Ectodermal cell (in vitro differentiated cells): Measurements from ENCODE around the gene WAPL.
"Not testable (repeated sequence)": the region's sequence is repeated elsewhere in the genome, so short reads cannot be mapped to it uniquely, and the experiment has no call there.

Experiments used
- H3K27ac ChIP-seq: 2 replicates; pipeline ENCODE4 v1.7.0; 2013; ENCODE audit warnings: mild to moderate bottlenecking, low read depth, low read length; ENCODE audit not compliant: insufficient read depth, poor library complexity, severe bottlenecking
- H3K27me3 ChIP-seq: 2 replicates; pipeline ENCODE4 v1.7.0; 2013; ENCODE audit warnings: mild to moderate bottlenecking, low read length; ENCODE audit not compliant: insufficient read depth, control insufficient read depth, poor library complexity, severe bottlenecking
- H3K36me3 ChIP-seq: one replicate; pipeline ENCODE4 v1.7.0; 2013; ENCODE audit warnings: low read length; ENCODE audit not compliant: control insufficient read depth, insufficient read depth
- H3K4me1 ChIP-seq: one replicate; pipeline ENCODE4 v1.7.0; 2013; ENCODE audit warnings: low read length; ENCODE audit not compliant: control insufficient read depth, insufficient read depth
- H3K4me3 ChIP-seq: 2 replicates; pipeline ENCODE4 v1.7.0; 2013; ENCODE audit warnings: low read depth, low read length, control low read depth; ENCODE audit not compliant: insufficient read depth
- H3K9me3 ChIP-seq: 2 replicates; pipeline ENCODE4 v1.7.0; 2013; ENCODE audit warnings: mild to moderate bottlenecking, low read length, moderate library complexity; ENCODE audit not compliant: control insufficient read depth
- WGBS, 2 experiments: methylation state at CpG; one replicate each; pipeline ENCODE4 v1.1.7; 2013; ENCODE audit warnings: missing lambda C conversion rate in 2 of 2; 5-methylcytosine and 5-hydroxymethylcytosine counted together

WAPL gene

GRCh38 chr10:86545101-86545500 is 23.5 kb upstream of the WAPL start:
- no peaks in the 10 kb centered on the region for H3K27me3 ChIP-seq
- WGBS, 2 experiments, result 86 to 91% methylated on average over 4 of the region's 4 CpGs
- H3K36me3 ChIP-seq, result no peaks in the 10 kb centered on the region

DNA sequence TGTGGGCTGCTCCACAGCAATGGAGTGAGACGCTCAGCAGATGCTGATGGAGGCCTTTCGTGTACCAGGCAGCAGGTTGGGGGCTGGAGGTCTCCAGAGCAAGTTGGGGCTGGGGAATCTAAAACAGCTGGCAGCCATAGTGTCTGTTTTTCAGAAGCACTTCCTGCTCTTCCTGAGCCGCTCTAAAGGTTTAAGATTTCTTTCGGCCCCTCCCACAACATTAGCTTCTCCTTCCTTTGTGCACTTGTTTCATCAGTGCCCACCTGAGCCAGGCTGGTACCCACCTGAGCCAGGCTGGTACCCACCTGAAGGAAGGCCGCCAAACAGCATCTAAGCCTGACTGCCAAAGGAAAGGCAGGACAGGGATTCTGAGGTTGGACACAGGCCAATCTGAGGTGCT is 18.4 kb upstream of the WAPL start:
- 92% methylated on average over 5 of the region's 5 CpGs for WGBS, 2 experiments
- Histone ChIP-seq H3K27me3 (peaks cover 7% of the 10 kb centered on the region), H3K36me3 (no peaks in the 10 kb centered on the region), H3K27ac (no peak overlapping the region), H3K4me3 (no peak overlapping the region), H3K4me1 (no peaks in the 10 kb centered on the region), H3K9me3 (no peaks in the 10 kb centered on the region)

More at GRCh38 chr10:86545101-86545500, 23.5 kb upstream of the WAPL start:
- H3K4me3 ChIP-seq, result no peak overlapping the region
- H3K4me1 ChIP-seq, result no peaks in the 10 kb centered on the region
- no peak overlapping the region for H3K27ac ChIP-seq
- H3K9me3 ChIP-seq, result no peaks in the 10 kb centered on the region

DNA sequence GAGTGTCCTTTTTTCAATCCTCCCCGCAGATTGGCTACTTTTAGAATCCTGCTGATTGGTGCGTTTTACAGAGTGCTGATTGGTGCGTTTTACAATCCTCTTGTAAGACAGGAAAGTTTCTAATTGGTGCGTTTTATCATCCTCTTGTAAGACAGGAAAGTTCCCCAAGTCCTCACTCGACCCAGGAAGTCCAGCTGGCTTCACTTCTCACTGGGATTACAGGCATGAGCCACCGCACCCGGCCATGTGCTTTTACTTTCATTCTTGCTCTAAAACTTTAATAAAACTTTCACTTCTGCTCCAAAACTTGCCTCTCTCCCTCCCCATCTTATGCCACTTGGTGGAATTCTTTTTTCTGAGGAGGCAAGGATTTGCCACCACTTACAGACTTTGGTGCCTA is 17.0 kb upstream of the WAPL start:
- H3K36me3 ChIP-seq, result no peaks in the 10 kb centered on the region
- H3K27ac ChIP-seq, result no peak overlapping the region
- 92 to 93% methylated on average over 7 of the region's 7 CpGs for WGBS, 2 experiments
- peaks cover 7% of the 10 kb centered on the region for H3K27me3 ChIP-seq
- no peak overlapping the region for H3K4me3 ChIP-seq
- no peaks in the 10 kb centered on the region for H3K4me1 ChIP-seq
- no peaks in the 10 kb centered on the region for H3K9me3 ChIP-seq

DNA sequence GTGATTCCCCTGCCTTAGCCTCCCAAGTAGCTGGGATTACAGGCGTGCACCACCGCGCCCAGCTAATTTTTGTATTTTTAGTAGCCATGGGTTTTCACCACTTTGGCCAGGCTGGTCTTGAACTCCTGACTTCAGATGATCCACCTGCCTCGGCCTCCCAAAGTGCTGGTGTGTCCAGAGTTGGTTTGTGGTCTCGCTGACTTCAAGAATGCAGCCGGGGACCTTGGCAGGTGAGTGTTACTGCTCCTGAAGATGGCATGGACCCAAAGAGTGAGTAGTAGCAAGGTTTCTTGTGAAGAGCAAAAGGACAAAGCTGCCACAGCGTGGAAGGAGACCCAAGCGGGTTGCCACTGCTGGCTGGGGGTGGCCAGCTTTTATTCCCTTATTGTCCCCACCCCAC is 16.4 kb upstream of the WAPL start:
- H3K9me3 ChIP-seq, H3K4me3 ChIP-seq, H3K4me1 ChIP-seq, H3K36me3 ChIP-seq, H3K27me3 ChIP-seq, H3K27ac ChIP-seq: not testable (repeated sequence)
- 94 to 95% methylated on average over 7 of the region's 8 CpGs for WGBS, 2 experiments

DNA sequence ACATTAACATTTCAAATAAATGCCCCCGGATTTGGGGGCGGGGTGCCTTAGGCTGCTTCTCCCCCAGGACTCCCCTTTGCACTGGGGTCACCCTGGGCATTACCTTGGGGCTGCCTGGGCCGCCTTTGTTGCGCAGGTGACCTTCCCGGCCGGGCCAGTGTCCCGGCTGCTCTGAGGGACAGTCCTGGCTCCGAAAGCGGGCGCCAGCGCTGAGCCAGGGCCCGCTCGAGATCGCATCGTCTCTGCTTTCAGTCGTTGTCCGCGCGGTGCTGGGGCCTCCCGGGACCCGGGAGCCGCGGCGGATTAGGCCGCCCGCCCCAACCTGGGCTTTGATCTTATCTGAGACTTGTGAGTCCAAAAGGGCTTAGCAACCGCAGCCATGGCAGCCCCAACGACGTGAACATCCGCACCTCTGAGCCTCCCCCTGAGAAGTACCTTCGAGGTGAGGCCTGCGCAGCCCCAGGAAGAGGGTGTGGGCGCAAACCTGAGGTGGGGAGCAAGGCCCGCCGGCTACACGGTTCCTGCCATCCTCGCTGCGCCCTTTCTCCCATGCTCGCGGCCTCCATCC is 14.8 kb upstream of the WAPL start:
- WGBS, 2 experiments, result 92 to 93% methylated on average over 40 of the region's 40 CpGs
- no peak overlapping the region for H3K4me3 ChIP-seq
- no peak overlapping the region for H3K27ac ChIP-seq
- H3K36me3 ChIP-seq, result no peaks in the 10 kb centered on the region
- peaks cover 7% of the 10 kb centered on the region for H3K27me3 ChIP-seq
- no peaks in the 10 kb centered on the region for H3K9me3 ChIP-seq
- no peaks in the 10 kb centered on the region for H3K4me1 ChIP-seq

GRCh38 chr10:86535132-86535882 is 13.7 kb upstream of the WAPL start:
- peak overlapping the region; percentile 26 for H3K4me3 ChIP-seq
- peaks cover 7% of the 10 kb centered on the region for H3K27me3 ChIP-seq
- no peaks in the 10 kb centered on the region for H3K9me3 ChIP-seq
- no peaks in the 10 kb centered on the region for H3K4me1 ChIP-seq
- H3K27ac ChIP-seq, result no peak overlapping the region
- H3K36me3 ChIP-seq, result no peaks in the 10 kb centered on the region
- WGBS, 2 experiments, result 49 to 50% methylated on average over 47 of the region's 47 CpGs

GRCh38 chr10:86533328-86533727 is 11.7 kb upstream of the WAPL start:
- Histone ChIP-seq H3K27me3 (peaks cover 7% of the 10 kb centered on the region), H3K9me3 (no peaks in the 10 kb centered on the region), H3K4me1 (no peaks in the 10 kb centered on the region), H3K27ac (no peak overlapping the region), H3K4me3 (no peak overlapping the region), H3K36me3 (no peaks in the 10 kb centered on the region)
- 90 to 95% methylated on average over 2 of the region's 2 CpGs for WGBS, 2 experiments

DNA sequence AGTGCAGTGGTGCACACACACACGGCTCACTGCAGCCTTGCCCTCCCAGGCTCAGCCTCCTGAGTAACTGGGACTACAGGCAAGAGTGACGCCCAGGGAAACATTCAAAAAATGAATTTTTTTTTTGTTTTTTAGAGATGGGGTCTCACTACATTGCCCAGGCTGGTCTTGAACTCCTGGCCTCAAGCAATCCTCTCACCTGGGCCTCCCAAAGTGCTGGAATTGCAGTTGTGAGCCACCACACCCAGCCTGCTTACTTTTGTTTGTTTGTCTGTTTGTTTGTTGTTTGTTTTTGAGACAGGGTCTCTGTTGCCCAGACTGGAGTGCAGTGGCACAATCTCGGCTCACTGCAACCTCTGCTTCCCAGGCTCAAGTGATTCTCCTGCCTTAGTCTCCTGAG is 7.1 kb upstream of the WAPL start:
- WGBS, 2 experiments, result 93 to 94% methylated on average over 3 of the region's 3 CpGs
- not testable (repeated sequence) for H3K27me3 ChIP-seq, H3K27ac ChIP-seq, H3K4me1 ChIP-seq, H3K9me3 ChIP-seq, H3K4me3 ChIP-seq, H3K36me3 ChIP-seq

DNA sequence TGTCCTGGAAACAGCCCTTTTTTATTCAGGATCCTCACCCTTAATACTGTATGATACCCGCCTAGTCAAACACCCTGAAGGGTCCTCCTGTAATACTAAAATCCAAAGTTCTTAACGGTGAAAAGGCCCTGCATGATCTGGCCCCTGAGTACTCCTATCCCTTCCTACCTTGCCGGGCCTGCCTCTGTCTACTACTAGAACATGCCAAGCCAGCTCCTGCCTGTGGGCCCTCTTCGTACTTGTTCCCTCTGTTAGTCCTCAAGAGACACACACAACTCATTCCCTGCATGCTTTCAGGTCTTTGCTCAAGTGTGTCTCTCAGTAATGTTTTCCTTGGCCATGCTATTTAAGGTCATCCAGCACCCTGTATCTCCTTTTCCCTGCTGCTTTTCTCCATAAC is 5.0 kb upstream of the WAPL start:
- H3K4me3 ChIP-seq, result no peak overlapping the region
- no peaks in the 10 kb centered on the region for H3K36me3 ChIP-seq
- H3K27me3 ChIP-seq, result peaks cover 3% of the 10 kb centered on the region
- WGBS, 2 experiments, result 92 to 94% methylated on average over 4 of the region's 4 CpGs
- H3K27ac ChIP-seq, result no peak overlapping the region
- H3K4me1 ChIP-seq, result no peaks in the 10 kb centered on the region
- H3K9me3 ChIP-seq, result no peaks in the 10 kb centered on the region

DNA sequence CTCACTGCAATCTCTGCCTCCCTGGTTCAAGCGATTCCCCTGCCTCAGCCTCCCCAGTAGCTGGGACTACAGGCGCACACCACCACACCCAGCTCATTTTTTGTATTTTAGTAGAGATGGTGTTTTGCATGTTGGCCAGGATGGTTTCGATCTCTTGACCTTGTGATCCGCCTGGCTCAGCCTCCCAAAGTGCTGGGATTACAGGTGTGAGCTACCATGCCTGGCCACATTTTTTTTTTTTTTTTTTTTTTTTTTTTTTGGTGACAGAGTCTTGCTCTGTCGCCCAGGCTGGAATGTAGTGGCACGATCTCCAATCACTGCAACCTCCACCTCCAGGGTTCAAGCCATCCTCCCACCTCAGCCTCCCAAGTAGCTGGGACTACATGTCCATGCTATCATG is 4.1 kb upstream of the WAPL start:
- WGBS, 2 experiments, result 95 to 99% methylated on average over 4 to 6 of the region's 6 CpGs
- not testable (repeated sequence) for H3K36me3 ChIP-seq, H3K27ac ChIP-seq, H3K4me1 ChIP-seq, H3K4me3 ChIP-seq, H3K9me3 ChIP-seq, H3K27me3 ChIP-seq
